IMR-90 (cell line): ENCODE results near the gene CDKN1A. TPM values are rescaled to one million over a fixed set of nuclear protein-coding genes. Genes with fewer than 3 reads are reported as not detected.

Source experiments
- ATAC-seq: fragments of 200-7000 bp; cut with Tn5 transposase; 2 replicates; pipeline ENCODE4 v1.9.1; 2020; ENCODE audit warnings: low read depth, mild to moderate bottlenecking, moderate library complexity
- BruUV-seq: library from RNA; stranded (reverse); fragments of 400-500 nt; replicated peaks from 2 replicates; lab custom pipeline; 2021; lab: Mats Ljungman, UMichigan
- CTCF ChIA-PET: fragments of 300-600 bp; formaldehyde crosslinking; extraction: SDS; loops from one replicate; lab custom pipeline; 2021; ENCODE audit warnings: antibody characterized with exemption; lab: Yijun Ruan, JAX
- POLR2A ChIA-PET: fragments of 300-600 bp; sonication (Branson Sonifier 250); formaldehyde crosslinking; loops from one replicate; lab custom pipeline; 2022; ENCODE audit warnings: antibody characterized with exemption; ENCODE audit not compliant: unreplicated experiment; lab: Charles Lee
- DNase-seq: peaks from one replicate; pipeline ENCODE4 v3.0.0; 2013
- H2AFZ ChIP-seq: replicated peaks from 2 replicates; pipeline ENCODE3; 2013; ENCODE audit warnings: low read length, mild to moderate bottlenecking; ENCODE audit not compliant: poor library complexity
- H2AK5ac ChIP-seq: 2 replicates; pipeline ENCODE4 v1.6.1; 2013; ENCODE audit warnings: low read depth, low read length, inconsistent platforms
- H2AK9ac ChIP-seq: replicated peaks from 2 replicates; pipeline ENCODE3; 2013; ENCODE audit warnings: mild to moderate bottlenecking, low read depth, low read length, moderate library complexity; ENCODE audit not compliant: poor library complexity
- H2BK120ac ChIP-seq: 2 replicates; pipeline ENCODE4 v1.6.1; 2013; ENCODE audit warnings: low read depth, low read length, inconsistent platforms
- H2BK15ac ChIP-seq: 3 replicates; pipeline ENCODE4 v1.6.1; 2013; ENCODE audit warnings: low read depth, low read length, inconsistent platforms
- H2BK20ac ChIP-seq: 2 replicates; pipeline ENCODE4 v1.6.1; 2013; ENCODE audit warnings: low read depth, mild to moderate bottlenecking, inconsistent platforms, low read length, moderate library complexity
- H2BK5ac ChIP-seq: 2 replicates; pipeline ENCODE4 v1.6.1; 2013; ENCODE audit warnings: mild to moderate bottlenecking, low read depth, low read length, inconsistent platforms; ENCODE audit not compliant: poor library complexity, severe bottlenecking
- H3K14ac ChIP-seq: replicated peaks from 2 replicates; pipeline ENCODE4 v1.6.1; 2013; ENCODE audit warnings: low read depth, low read length, inconsistent platforms
- H3K18ac ChIP-seq: 2 replicates; pipeline ENCODE4 v1.6.1; 2013; ENCODE audit warnings: low read depth, low read length, control low read depth
- H3K23ac ChIP-seq: 2 replicates; pipeline ENCODE4 v1.6.1; 2013; ENCODE audit warnings: low read depth, low read length, inconsistent platforms
- H3K27ac ChIP-seq: 2 replicates; pipeline ENCODE4 v1.5.1; 2013; ENCODE audit warnings: mild to moderate bottlenecking, control low read depth, low read length; ENCODE audit not compliant: insufficient read depth
- H3K27me3 ChIP-seq: 2 replicates; pipeline ENCODE4 v1.6.1; 2013; ENCODE audit warnings: low read length; ENCODE audit not compliant: control insufficient read depth, insufficient read depth
- H3K36me3 ChIP-seq: 2 replicates; pipeline ENCODE4 v1.6.1; 2013; ENCODE audit warnings: low read length, mixed read lengths; ENCODE audit not compliant: control insufficient read depth, insufficient read depth
- H3K4ac ChIP-seq: 2 replicates; pipeline ENCODE4 v1.6.1; 2013; ENCODE audit warnings: low read depth, low read length, inconsistent platforms
- H3K4me1 ChIP-seq: 2 replicates; pipeline ENCODE4 v1.6.1; 2013; ENCODE audit warnings: low read length, mixed read lengths; ENCODE audit not compliant: control insufficient read depth, insufficient read depth
- H3K4me2 ChIP-seq: 2 replicates; pipeline ENCODE4 v1.6.1; 2013; ENCODE audit warnings: low read depth, mild to moderate bottlenecking, control low read depth, low read length, moderate library complexity
- H3K4me3 ChIP-seq: 2 replicates; pipeline ENCODE4 v1.5.1; 2013; ENCODE audit warnings: low read depth, mild to moderate bottlenecking, control low read depth, low read length, moderate library complexity; ENCODE audit not compliant: insufficient read depth
- H3K56ac ChIP-seq: 2 replicates; pipeline ENCODE4 v1.6.1; 2013; ENCODE audit warnings: low read length, inconsistent platforms; ENCODE audit not compliant: insufficient read depth; ENCODE audit errors: extremely low read depth
- H3K79me1 ChIP-seq, 2 experiments: 2 replicates each; pipeline ENCODE4 v1.6.1; 2013; ENCODE audit warnings: low read length in 2 of 2, inconsistent platforms in 1 of 2, low read depth in 1 of 2
- H3K9ac ChIP-seq: 2 replicates; pipeline ENCODE4 v1.6.1; 2013; ENCODE audit warnings: low read depth, low read length, control low read depth
- H3K9me1 ChIP-seq: 2 replicates; pipeline ENCODE4 v1.6.1; 2013; ENCODE audit warnings: low read length, inconsistent platforms; ENCODE audit not compliant: insufficient read depth
- H3K9me3 ChIP-seq: 2 replicates; pipeline ENCODE4 v1.6.1; 2013; ENCODE audit warnings: low read length; ENCODE audit not compliant: control insufficient read depth, insufficient read depth
- H4K20me1 ChIP-seq: 2 replicates; pipeline ENCODE4 v1.6.1; 2013; ENCODE audit warnings: low read length, inconsistent platforms; ENCODE audit not compliant: insufficient read depth
- H4K5ac ChIP-seq: 2 replicates; pipeline ENCODE4 v1.6.1; 2013; ENCODE audit warnings: mild to moderate bottlenecking, low read depth, low read length, control low read depth
- H4K8ac ChIP-seq, 2 experiments: 2 replicates each; pipeline ENCODE4 v1.6.1; 2013; ENCODE audit warnings: low read depth in 2 of 2, low read length in 2 of 2, control low read depth in 1 of 2, inconsistent platforms in 1 of 2
- H4K91ac ChIP-seq: 2 replicates; pipeline ENCODE4 v1.6.1; 2013; ENCODE audit warnings: low read depth, low read length, inconsistent platforms; ENCODE audit not compliant: insufficient read depth
- BHLHE40 ChIP-seq: fragments of 150-350 bp; IDR thresholded peaks from 2 replicates; pipeline ENCODE4 v1.6.1; 2016; ENCODE audit warnings: mild to moderate bottlenecking, low read depth, low read length
- CEBPB ChIP-seq: IDR thresholded peaks from 2 replicates; pipeline ENCODE4 v1.6.1; 2012; ENCODE audit warnings: low read depth, low read length, improper control_type of control experiment
- CHD1 ChIP-seq: IDR thresholded peaks from 2 replicates; pipeline ENCODE4 v1.6.1; 2012; ENCODE audit warnings: low read depth, low read length, improper control_type of control experiment
- CTCF ChIP-seq: conservative IDR thresholded peaks from 2 replicates; pipeline ENCODE4 v1.5.1; 2012; ENCODE audit warnings: mild to moderate bottlenecking, low read depth, low read length, improper control_type of control experiment
- FOS ChIP-seq: fragments of 150-350 bp; IDR thresholded peaks from 2 replicates; pipeline ENCODE4 v1.6.1; 2016; ENCODE audit warnings: low read depth, low read length
- MAFK ChIP-seq: IDR thresholded peaks from 2 replicates; pipeline ENCODE4 v1.6.1; 2012; ENCODE audit warnings: low read depth, low read length, improper control_type of control experiment
- MAZ ChIP-seq: IDR thresholded peaks from 2 replicates; pipeline ENCODE4 v1.6.1; 2012; ENCODE audit warnings: low read depth, mild to moderate bottlenecking, low read length, improper control_type of control experiment, moderate library complexity, borderline replicate concordance
- MXI1 ChIP-seq: IDR thresholded peaks from 2 replicates; pipeline ENCODE4 v1.6.1; 2012; ENCODE audit warnings: low read depth, mild to moderate bottlenecking, low read length, moderate library complexity, borderline replicate concordance
- NFE2L2 ChIP-seq: fragments of 150-350 bp; IDR thresholded peaks from 2 replicates; pipeline ENCODE4 v1.6.1; 2016; ENCODE audit warnings: low read depth, mild to moderate bottlenecking, low read length
- POLR2A ChIP-seq: IDR thresholded peaks from 2 replicates; pipeline ENCODE4 v1.6.1; 2012; ENCODE audit warnings: mild to moderate bottlenecking, low read depth, low read length
- RAD21 ChIP-seq: IDR thresholded peaks from 2 replicates; pipeline ENCODE4 v1.6.1; 2012; ENCODE audit warnings: low read length, improper control_type of control experiment
- RCOR1 ChIP-seq: IDR thresholded peaks from 2 replicates; pipeline ENCODE4 v1.6.1; 2012; ENCODE audit warnings: mild to moderate bottlenecking, low read length, improper control_type of control experiment; ENCODE audit not compliant: insufficient replicate concordance
- RFX5 ChIP-seq: IDR thresholded peaks from 2 replicates; pipeline ENCODE4 v1.8.0; 2012; ENCODE audit warnings: low read depth, mild to moderate bottlenecking, low read length, moderate library complexity
- SMC3 ChIP-seq: fragments of 150-350 bp; IDR thresholded peaks from 2 replicates; pipeline ENCODE4 v1.6.1; 2016; ENCODE audit warnings: low read depth, mild to moderate bottlenecking, antibody characterized with exemption, low read length, moderate library complexity
- USF2 ChIP-seq: fragments of 150-350 bp; IDR thresholded peaks from 2 replicates; pipeline ENCODE4 v1.6.1; 2017; ENCODE audit warnings: mild to moderate bottlenecking, antibody characterized with exemption, low read length, low read depth
- WGBS, 2 experiments: methylation state at CpG; one replicate each; pipeline versions ENCODE4 v1.1.5 to v1.1.7; 2013; ENCODE audit warnings: missing lambda C conversion rate in 2 of 2; ENCODE audit not compliant: insufficient read length in 1 of 2; ENCODE audit errors: extremely low coverage in 2 of 2; 5-methylcytosine and 5-hydroxymethylcytosine counted together
- dilution Hi-C: fragments of 300-500 bp; cut with HindIII; formaldehyde crosslinking; loops from one replicate; pipeline ENCODE4 v1.14.3; 2018; ENCODE audit warnings: low sequenced_read_pairs; ENCODE audit not compliant: unreplicated experiment
- in situ Hi-C: fragments of 300-500 bp; cut with MboI; formaldehyde crosslinking; loops from 3 replicates; pipeline ENCODE4 v1.14.3; 2019; ENCODE audit warnings: low sequenced_read_pairs, inconsistent platforms, mixed read lengths
- intact Hi-C: fragments of 100-400 bp; cut with micrococcal nuclease; formaldehyde crosslinking; loops from 2 replicates; pipeline ENCODE4 v1.10.0; 2022
- polyA plus RNA-seq, 3 experiments: library from polyadenylated mRNA; depleted of rRNA; stranded (reverse); fragments of >200 nt; gene quantifications; 2 replicates each; pipeline ENCODE4 v1.2.3, GENCODE V29; 2012; ENCODE audit warnings: low replicate concordance in 1 of 3
- total RNA-seq: library from RNA; depleted of rRNA; stranded (reverse); fragments of >200 nt; gene quantifications from 2 replicates; pipeline ENCODE4 v1.2.3, GENCODE V29; 2012
- TF ChIP-seq, protein P1 (sequence below): fragments of 150-350 bp; IDR thresholded peaks from 2 replicates; pipeline ENCODE4 v1.6.1; 2016; ENCODE audit warnings: low read depth, mild to moderate bottlenecking, low read length, moderate library complexity, borderline replicate concordance

Gene CDKN1A
- total and polyA plus RNA-seq, 2 of the 4 experiments (the other 2 are of a cell fraction): 155 to 576 TPM

- in situ Hi-C loops: loop anchor here (5.0 kb wide), 1 partner anchor 51 kb away; no protein-coding TSS in a partner anchor
- no TSS peak for BruUV-seq
- WGBS, 2 experiments: 100% methylated on average over 1 of the region's 3 CpGs; no CpG with 5 or more reads in 1 of the 2 experiments
Measured at GRCh38 chr6:36701401-36701991, 23.0 kb downstream of the CDKN1A start.

More at GRCh38 chr6:36701401-36701991, 23.0 kb downstream of the CDKN1A start:
- no peak overlapping the region; the same call in 1 of the 2 replicates for H3K14ac ChIP-seq
- POLR2A ChIA-PET: no interaction called here
- H3K36me3 ChIP-seq: no peaks in the 10 kb centered on the region
- H3K4me2 ChIP-seq: no peak overlapping the region
- no peak overlapping the region for H3K18ac ChIP-seq
- H3K79me1 ChIP-seq: no peaks in the 10 kb centered on the region
- peak overlapping the region; percentile 29; the same call in 1 of the 2 replicates for H2AK5ac ChIP-seq
- H2BK15ac ChIP-seq: no peak overlapping the region
- no peak overlapping the region for H2BK20ac ChIP-seq
- no peak overlapping the region for H2AK9ac ChIP-seq
- no peak overlapping the region for H4K5ac ChIP-seq
- H3K4ac ChIP-seq: no peak overlapping the region
- CTCF ChIA-PET: no interaction called here
- DNase-seq (no peak), ATAC-seq (peak; percentile 51)
- H3K4me1 ChIP-seq: no peaks in the 10 kb centered on the region
- H3K56ac ChIP-seq: no peak overlapping the region
- H4K8ac ChIP-seq: no peak overlapping the region
- peaks cover 3% of the 10 kb centered on the region; the same call in 1 of the 2 replicates for H3K9me1 ChIP-seq
- dilution Hi-C loops (no loop called here), intact Hi-C loops (no loop called here)
- H2BK5ac ChIP-seq: no peak overlapping the region
- no peak overlapping the region for H3K9ac ChIP-seq
- H2AFZ ChIP-seq: peak overlapping the region; percentile 38
- peaks cover 23% of the 10 kb centered on the region for H3K27me3 ChIP-seq
- H3K27ac ChIP-seq: no peak overlapping the region
- TF ChIP-seq RAD21 (no peak), NFE2L2 (no peak), RFX5 (no peak), MAFK (no peak), CEBPB (no peak), POLR2A (no peak), CTCF (no peak), RCOR1 (no peak), USF2 (no peak), MAZ (no peak), CHD1 (no peak), SMC3 (no peak), MXI1 (no peak), FOS (no peak), BHLHE40 (no peak)
- TF ChIP-seq, protein P1, sequence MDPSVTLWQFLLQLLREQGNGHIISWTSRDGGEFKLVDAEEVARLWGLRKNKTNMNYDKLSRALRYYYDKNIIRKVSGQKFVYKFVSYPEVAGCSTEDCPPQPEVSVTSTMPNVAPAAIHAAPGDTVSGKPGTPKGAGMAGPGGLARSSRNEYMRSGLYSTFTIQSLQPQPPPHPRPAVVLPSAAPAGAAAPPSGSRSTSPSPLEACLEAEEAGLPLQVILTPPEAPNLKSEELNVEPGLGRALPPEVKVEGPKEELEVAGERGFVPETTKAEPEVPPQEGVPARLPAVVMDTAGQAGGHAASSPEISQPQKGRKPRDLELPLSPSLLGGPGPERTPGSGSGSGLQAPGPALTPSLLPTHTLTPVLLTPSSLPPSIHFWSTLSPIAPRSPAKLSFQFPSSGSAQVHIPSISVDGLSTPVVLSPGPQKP: no peak
- H2BK120ac ChIP-seq: no peak overlapping the region
- H4K20me1 ChIP-seq: no peaks in the 10 kb centered on the region
- no peak overlapping the region for H3K4me3 ChIP-seq
- no peak overlapping the region for H3K23ac ChIP-seq
- peaks cover 3% of the 10 kb centered on the region for H3K9me3 ChIP-seq
- H4K91ac ChIP-seq: no peak overlapping the region
